ENCODE data around the gene FAAP20.

GRCh38 chr1:2166254-2166653 is 28.3 kb downstream of the FAAP20 start:
- TF ChIP-seq CTCF (conservative IDR thresholded peaks at IDR 0.05; ENCODE audit: low read depth in 2 of 2) (no peak), NANOG (IDR thresholded peaks at IDR 0.05; ENCODE audit: borderline replicate concordance) (no peak), EZH2 (IDR thresholded peaks at IDR 0.05; ENCODE audit: low read depth, unreplicated experiment) (no peak), JUNB (IDR thresholded peaks at IDR 0.05; ENCODE audit: unreplicated experiment) (no peak), EZH2phosphoT487 (IDR thresholded peaks at IDR 0.05; ENCODE audit: unreplicated experiment) (no peak), POLR2AphosphoS5 (IDR thresholded peaks at IDR 0.05; ENCODE audit: low read depth) (no peak), CREB1 (CRISPR knock-in tag; IDR thresholded peaks at IDR 0.05; ENCODE audit: low read depth) (no peak), STAT1 (IDR thresholded peaks at IDR 0.05; ENCODE audit: unreplicated experiment) (no peak)
- TF ChIP-seq, protein P1, sequence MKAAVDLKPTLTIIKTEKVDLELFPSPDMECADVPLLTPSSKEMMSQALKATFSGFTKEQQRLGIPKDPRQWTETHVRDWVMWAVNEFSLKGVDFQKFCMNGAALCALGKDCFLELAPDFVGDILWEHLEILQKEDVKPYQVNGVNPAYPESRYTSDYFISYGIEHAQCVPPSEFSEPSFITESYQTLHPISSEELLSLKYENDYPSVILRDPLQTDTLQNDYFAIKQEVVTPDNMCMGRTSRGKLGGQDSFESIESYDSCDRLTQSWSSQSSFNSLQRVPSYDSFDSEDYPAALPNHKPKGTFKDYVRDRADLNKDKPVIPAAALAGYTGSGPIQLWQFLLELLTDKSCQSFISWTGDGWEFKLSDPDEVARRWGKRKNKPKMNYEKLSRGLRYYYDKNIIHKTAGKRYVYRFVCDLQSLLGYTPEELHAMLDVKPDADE (IDR thresholded peaks at IDR 0.05) = no peak
- TF ChIP-seq, protein P2, sequence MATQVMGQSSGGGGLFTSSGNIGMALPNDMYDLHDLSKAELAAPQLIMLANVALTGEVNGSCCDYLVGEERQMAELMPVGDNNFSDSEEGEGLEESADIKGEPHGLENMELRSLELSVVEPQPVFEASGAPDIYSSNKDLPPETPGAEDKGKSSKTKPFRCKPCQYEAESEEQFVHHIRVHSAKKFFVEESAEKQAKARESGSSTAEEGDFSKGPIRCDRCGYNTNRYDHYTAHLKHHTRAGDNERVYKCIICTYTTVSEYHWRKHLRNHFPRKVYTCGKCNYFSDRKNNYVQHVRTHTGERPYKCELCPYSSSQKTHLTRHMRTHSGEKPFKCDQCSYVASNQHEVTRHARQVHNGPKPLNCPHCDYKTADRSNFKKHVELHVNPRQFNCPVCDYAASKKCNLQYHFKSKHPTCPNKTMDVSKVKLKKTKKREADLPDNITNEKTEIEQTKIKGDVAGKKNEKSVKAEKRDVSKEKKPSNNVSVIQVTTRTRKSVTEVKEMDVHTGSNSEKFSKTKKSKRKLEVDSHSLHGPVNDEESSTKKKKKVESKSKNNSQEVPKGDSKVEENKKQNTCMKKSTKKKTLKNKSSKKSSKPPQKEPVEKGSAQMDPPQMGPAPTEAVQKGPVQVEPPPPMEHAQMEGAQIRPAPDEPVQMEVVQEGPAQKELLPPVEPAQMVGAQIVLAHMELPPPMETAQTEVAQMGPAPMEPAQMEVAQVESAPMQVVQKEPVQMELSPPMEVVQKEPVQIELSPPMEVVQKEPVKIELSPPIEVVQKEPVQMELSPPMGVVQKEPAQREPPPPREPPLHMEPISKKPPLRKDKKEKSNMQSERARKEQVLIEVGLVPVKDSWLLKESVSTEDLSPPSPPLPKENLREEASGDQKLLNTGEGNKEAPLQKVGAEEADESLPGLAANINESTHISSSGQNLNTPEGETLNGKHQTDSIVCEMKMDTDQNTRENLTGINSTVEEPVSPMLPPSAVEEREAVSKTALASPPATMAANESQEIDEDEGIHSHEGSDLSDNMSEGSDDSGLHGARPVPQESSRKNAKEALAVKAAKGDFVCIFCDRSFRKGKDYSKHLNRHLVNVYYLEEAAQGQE (IDR thresholded peaks at IDR 0.05; ENCODE audit: unreplicated experiment) = no peak
